Adrenal gland (tissue), 19 donors: Measurements from ENCODE around the gene KRT71. TPM values are rescaled to one million over a fixed set of nuclear protein-coding genes. Genes with fewer than 3 reads are reported as not detected.

Source experiments
- DNase-seq, 7 donors: peaks; one replicate each; pipeline ENCODE4 v3.0.0-alpha.2; 2019 to 2020
- H3K27ac ChIP-seq, 5 donors: fragments of 200-600 bp; sonication (generic) in 4 of 5; 1 replicate in 3 of 5; 2 replicates in 2 of 5; pipeline versions ENCODE4 v1.5.1 to v1.8.0; 2016 to 2020; ENCODE audit warnings: mild to moderate bottlenecking in 1 of 5
- H3K27me3 ChIP-seq: fragments of 200-600 bp; 2 replicates; pipeline ENCODE4 v1.8.0; 2021
- H3K36me3 ChIP-seq, 2 donors: fragments of 200-600 bp; replicated peaks in 1 of 2; 1 replicate in 1 of 2; 2 replicates in 1 of 2; pipeline versions ENCODE4 v1.5.1 to v1.8.0; 2018 to 2022
- H3K4me1 ChIP-seq, 2 donors: fragments of 200-600 bp; replicated peaks in 1 of 2; 1 replicate in 1 of 2; 2 replicates in 1 of 2; pipeline versions ENCODE4 v1.5.1 to v1.8.0; 2018 to 2021
- H3K4me3 ChIP-seq, 4 donors: fragments of 200-600 bp; sonication (generic) in 3 of 4; one replicate each; pipeline ENCODE4 v1.5.1; 2016 to 2018
- H3K9me3 ChIP-seq, 3 donors: fragments of 200-600 bp; sonication (generic) in 1 of 3; replicated peaks in 1 of 3; 1 replicate in 2 of 3; 2 replicates in 1 of 3; pipeline versions ENCODE4 v1.5.1 to v1.8.0; 2016 to 2021
- POLR2A ChIP-seq, 2 donors: fragments of 450-650 bp; IDR thresholded peaks; one replicate each; pipeline ENCODE4 v1.6.1; 2017; ENCODE audit warnings: antibody characterized with exemption in 2 of 2, mild to moderate bottlenecking in 2 of 2, moderate library complexity in 1 of 2
- WGBS, 4 donors: extraction: QIAGEN DNeasy Blood & Tissue Kit in 2 of 4; methylation state at CpG; one replicate each; pipeline versions ENCODE4 v1.1.5 to v1.1.7; 2013 to 2017; 5-methylcytosine and 5-hydroxymethylcytosine counted together
- intact Hi-C, 2 donors: fragments of 100-400 bp; cut with DNase I; formaldehyde crosslinking; loops; one replicate each; pipeline versions ENCODE4 v1.14.1 to v1.15.0; 2022 to 2023
- long read RNA-seq, 10 donors: library from polyadenylated mRNA in 3 of 10; unstranded in 2 of 10; stranded (forward) in 1 of 10; transcript quantifications; one replicate each; pipeline ENCODE4 v2.0.0 and lab custom pipeline, GENCODE V29; 2021 to 2026
- polyA plus RNA-seq, 3 donors: library from polyadenylated mRNA; stranded (reverse); fragments of 200-250 nt in 2 of 3; fragments of 350-450 nt in 1 of 3; fragmentation: Illumina TruSeq in 1 of 3; extraction: RNeasy Lipid Tissue Mini Kit (QIAGEN cat#74804) in 1 of 3; gene quantifications; one replicate each; pipeline ENCODE4 v1.2.3, GENCODE V29; 2013 to 2014
- total RNA-seq, 9 donors: library from RNA; depleted of rRNA in 4 of 9; stranded (reverse); fragments of >200 nt in 4 of 9; fragments of 120-200 nt in 1 of 9; fragmentation: NEBNext Ultra II Directional in 1 of 9; extraction: Animal tissue kit (Norgen Biotek cat#: 25700) in 1 of 9; gene quantifications; one replicate each; pipeline versions ENCODE4 v1.1.0 to v1.2.4, GENCODE V29; 2013 to 2023
- TF ChIP-seq, protein P1 (sequence below), 6 experiments: fragments of 450-650 bp in 4 of 6; fragments of 200-600 bp in 2 of 6; sonication (generic) in 1 of 6; IDR thresholded peaks; 1 replicate in 5 of 6; 2 replicates in 1 of 6; pipeline versions ENCODE4 v1.5.1 to v1.8.0; 2016 to 2021; ENCODE audit warnings: antibody characterized with exemption in 6 of 6, mild to moderate bottlenecking in 2 of 6, moderate library complexity in 1 of 6
- donor health status: healthy with polysubstance abuse.
- donor health status: Bipolar disorder and iron deficiency.
- donor health status: DM: yes; HTN: yes; CAD: no.
- donor health status: DM: no; HTN: no; CAD: no.
- donor health status: DM: no; HTN: no; CAD: no.
- donor health status: DM: yes; HTN: yes; CAD: no.

The KRT71 gene
- total RNA-seq (not detected), polyA plus RNA-seq (not detected)
- long read RNA-seq, donor 1: 0 reads
- long read RNA-seq, donor 2: 0 reads
- long read RNA-seq, donor 3: 0 reads
- long read RNA-seq, donor 4: 0 reads
- long read RNA-seq, donor 5: 0 reads
- long read RNA-seq, donor 6: 0 reads
- long read RNA-seq, donor 7: 0 reads
- long read RNA-seq, donor 8: 0 reads
- long read RNA-seq, donor 9: 0 reads
- long read RNA-seq, donor 10: 0 reads

DNA sequence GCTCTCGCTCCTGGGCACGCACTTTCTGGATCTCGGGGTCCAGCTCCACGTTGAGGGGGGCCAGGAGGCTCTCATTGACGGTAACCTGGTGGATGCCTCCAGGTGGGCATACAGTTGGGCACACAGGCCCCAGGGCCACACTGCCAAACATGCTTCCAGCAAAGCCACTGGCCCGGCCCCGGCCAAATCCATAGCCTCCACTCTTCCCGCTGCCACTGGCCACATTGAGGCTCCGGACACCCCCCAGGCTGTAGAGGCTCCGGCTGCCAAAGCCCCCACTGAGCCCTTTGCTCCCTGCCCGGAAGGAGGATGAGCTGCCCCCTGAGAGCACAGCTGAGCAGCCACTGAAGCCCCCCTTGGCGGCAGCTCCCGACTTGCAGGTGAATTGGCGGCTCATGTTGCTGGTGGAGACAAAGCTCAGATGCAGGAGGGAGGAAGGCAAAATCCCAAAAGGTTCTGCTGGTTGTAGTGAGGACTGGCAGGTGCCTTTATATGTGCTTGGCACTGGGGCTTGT, at the start of gene KRT71:
Gene KRT71 (minus strand): TSS at position 465 of the 515 bp plus-strand sequence. CDS start 68 bp downstream, at position 397.
- Histone ChIP-seq H3K4me3 (no peak within 1 kb of the TSS), H3K27ac (no peak within 1 kb of the TSS), H3K36me3 (no peaks in the 10 kb centered on the region), H3K9me3 (no peaks in the 10 kb centered on the region), H3K4me1 (no peaks in the 10 kb centered on the region), H3K27me3 (no peaks in the 10 kb centered on the region)
- intact Hi-C loops: no loop called here
- no peak for DNase-seq
- TF ChIP-seq POLR2A (IDR thresholded peaks at IDR 0.05): no peak
- 81 to 94% (median 90%) methylated on average over 10 to 14 of the region's 14 CpGs for WGBS, 4 donors

DNA sequence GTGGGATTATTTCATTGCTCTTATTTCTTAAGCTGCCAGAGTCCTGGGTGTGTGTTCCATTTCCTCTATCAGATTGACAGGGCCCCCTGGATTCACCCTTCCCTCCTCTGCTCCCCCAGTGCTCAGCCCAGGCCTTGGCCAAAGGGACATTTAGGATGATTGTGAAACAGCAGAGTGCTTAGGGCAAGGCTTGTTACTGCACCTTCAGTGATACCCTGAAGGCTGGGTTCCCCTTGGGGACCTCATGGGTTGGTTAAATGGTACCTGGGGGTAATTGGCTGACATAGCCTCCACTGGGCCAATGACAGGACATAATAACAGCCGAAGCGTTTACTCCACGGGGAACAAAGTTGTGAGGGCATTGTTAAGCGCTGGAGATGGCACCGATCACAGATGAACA, 49.6 kb upstream of the KRT71 start:
- TF ChIP-seq POLR2A (IDR thresholded peaks at IDR 0.05): no peak
- TF ChIP-seq, protein P1, sequence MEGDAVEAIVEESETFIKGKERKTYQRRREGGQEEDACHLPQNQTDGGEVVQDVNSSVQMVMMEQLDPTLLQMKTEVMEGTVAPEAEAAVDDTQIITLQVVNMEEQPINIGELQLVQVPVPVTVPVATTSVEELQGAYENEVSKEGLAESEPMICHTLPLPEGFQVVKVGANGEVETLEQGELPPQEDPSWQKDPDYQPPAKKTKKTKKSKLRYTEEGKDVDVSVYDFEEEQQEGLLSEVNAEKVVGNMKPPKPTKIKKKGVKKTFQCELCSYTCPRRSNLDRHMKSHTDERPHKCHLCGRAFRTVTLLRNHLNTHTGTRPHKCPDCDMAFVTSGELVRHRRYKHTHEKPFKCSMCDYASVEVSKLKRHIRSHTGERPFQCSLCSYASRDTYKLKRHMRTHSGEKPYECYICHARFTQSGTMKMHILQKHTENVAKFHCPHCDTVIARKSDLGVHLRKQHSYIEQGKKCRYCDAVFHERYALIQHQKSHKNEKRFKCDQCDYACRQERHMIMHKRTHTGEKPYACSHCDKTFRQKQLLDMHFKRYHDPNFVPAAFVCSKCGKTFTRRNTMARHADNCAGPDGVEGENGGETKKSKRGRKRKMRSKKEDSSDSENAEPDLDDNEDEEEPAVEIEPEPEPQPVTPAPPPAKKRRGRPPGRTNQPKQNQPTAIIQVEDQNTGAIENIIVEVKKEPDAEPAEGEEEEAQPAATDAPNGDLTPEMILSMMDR (IDR thresholded peaks at IDR 0.05): no peak
- Histone ChIP-seq H3K27ac (no peak overlapping the region), H3K9me3 (no peaks in the 10 kb centered on the region), H3K27me3 (peaks cover 28% of the 10 kb centered on the region), H3K4me1 (no peaks in the 10 kb centered on the region), H3K36me3 (no peaks in the 10 kb centered on the region), H3K4me3 (no peak overlapping the region)
- WGBS, 4 donors: 81 to 92% (median 90%) methylated on average over 5 of the region's 5 CpGs
- intact Hi-C loops: no loop called here
- peak in 1 of 7 donors; percentile 6 for DNase-seq

GRCh38 chr12:52601671-52602070, 48.7 kb upstream of the KRT71 start:
- Histone ChIP-seq H3K9me3 (no peaks in the 10 kb centered on the region), H3K27ac (no peak overlapping the region), H3K36me3 (no peaks in the 10 kb centered on the region), H3K27me3 (peaks cover 28% of the 10 kb centered on the region), H3K4me3 (no peak overlapping the region), H3K4me1 (no peaks in the 10 kb centered on the region)
- TF ChIP-seq POLR2A (IDR thresholded peaks at IDR 0.05): no peak
- TF ChIP-seq, protein P1 (IDR thresholded peaks at IDR 0.05): no peak
- WGBS, 4 donors: 54 to 72% (median 70%) methylated on average over 3 to 4 of the region's 4 CpGs
- intact Hi-C loops: no loop called here
- peak in 1 of 7 donors; percentile 2 for DNase-seq

DNA sequence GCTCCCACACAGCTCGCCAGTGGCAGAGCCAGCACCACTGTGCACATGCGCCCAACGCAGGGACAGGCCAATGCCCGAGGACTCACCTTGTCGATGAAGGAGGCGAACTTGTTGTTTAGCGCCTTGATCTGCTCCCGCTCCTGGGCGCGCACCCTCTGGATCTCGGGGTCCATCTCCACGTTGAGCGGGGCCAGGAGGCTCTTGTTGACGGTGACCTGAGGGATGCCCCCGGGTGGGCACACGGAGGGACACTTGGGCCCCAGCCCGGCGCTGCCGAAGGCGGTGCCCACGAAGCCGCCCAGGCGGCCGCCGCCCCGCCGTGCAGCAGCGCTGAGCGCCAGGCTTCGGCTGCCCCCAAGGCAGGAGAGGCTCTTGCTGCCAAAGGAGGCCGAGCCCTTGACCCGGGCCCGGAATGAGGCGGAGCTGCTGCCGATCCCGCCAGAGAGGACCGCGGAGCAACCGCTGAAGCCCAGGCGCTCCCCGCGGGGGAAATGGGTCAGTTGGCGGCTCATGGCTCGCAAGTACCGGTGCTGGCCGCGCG, 48.1 kb upstream of the KRT71 start, which contains the start of gene KRT72:
Gene KRT72 (minus strand): TSS at position 523 of the 541 bp plus-strand sequence. CDS start 11 bp downstream, at position 512.
- no peak within 1 kb of the TSS for H3K4me3 ChIP-seq
- TF ChIP-seq, protein P1 (IDR thresholded peaks at IDR 0.05): no peak
- no peak for TF ChIP-seq POLR2A (IDR thresholded peaks at IDR 0.05)
- no peak within 1 kb of the TSS for H3K27ac ChIP-seq
- DNase-seq: peak in 1 of 7 donors; percentile 8
- 21 to 51% (median 37%) methylated on average over 8 to 48 of the region's 48 CpGs for WGBS, 4 donors
- H3K27me3 ChIP-seq: peaks cover 28% of the 10 kb centered on the region
- H3K9me3 ChIP-seq: no peaks in the 10 kb centered on the region
- H3K36me3 ChIP-seq: no peaks in the 10 kb centered on the region
- intact Hi-C loops: no loop called here
- no peaks in the 10 kb centered on the region for H3K4me1 ChIP-seq
